CD4-positive, alpha-beta T cell treated with Interferon alpha-2 for 1 hour (primary cell): ENCODE data around the gene FOXG1.

Experiments
- DNase-seq, 2 donors: peaks; one replicate each; pipeline ENCODE4 v3.0.0-alpha.2; 2020 to 2022

The FOXG1 gene

DNA sequence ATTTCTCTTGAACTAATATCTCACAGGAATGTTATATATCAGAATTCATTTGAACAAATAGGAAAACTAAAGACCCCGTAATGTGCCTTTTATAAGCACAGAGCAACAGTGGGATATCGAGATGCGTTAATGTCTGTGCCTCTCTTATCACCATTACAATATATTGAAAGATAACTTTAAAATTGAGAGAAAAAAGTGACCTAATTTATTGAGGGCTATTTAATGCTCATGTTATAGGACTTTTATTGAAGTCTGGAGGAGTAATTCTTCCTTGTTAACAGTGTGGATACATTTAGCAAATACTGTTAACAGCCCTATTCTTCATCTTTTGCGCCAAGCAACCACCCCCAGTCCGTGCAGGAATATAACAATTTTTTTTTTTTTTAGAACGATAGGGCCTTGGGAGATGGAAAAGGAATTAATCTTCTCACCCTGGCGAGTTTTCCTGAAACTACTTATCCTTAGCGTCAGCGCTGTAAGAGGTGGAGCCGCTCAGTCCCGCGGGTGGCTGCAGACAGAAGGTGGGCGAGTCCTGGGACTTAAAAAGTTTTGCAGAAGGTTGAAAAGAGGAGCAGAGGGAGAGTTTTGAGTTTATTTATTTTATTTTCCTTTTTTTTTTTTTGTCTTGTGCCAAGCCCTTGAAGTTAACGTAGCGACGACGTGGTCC is 11.0 kb downstream of the FOXG1 start:
- DNase-seq: no peak

GRCh38 chr14:28778138-28779117 is 11.8 kb downstream of the FOXG1 start:
- DNase-seq: no peak

GRCh38 chr14:28779456-28779855 is 12.9 kb downstream of the FOXG1 start:
- DNase-seq: no peak

GRCh38 chr14:28780843-28781820 is 14.5 kb downstream of the FOXG1 start:
- DNase-seq: no peak

GRCh38 chr14:28782301-28782700 is 15.7 kb downstream of the FOXG1 start:
- no peak for DNase-seq

DNA sequence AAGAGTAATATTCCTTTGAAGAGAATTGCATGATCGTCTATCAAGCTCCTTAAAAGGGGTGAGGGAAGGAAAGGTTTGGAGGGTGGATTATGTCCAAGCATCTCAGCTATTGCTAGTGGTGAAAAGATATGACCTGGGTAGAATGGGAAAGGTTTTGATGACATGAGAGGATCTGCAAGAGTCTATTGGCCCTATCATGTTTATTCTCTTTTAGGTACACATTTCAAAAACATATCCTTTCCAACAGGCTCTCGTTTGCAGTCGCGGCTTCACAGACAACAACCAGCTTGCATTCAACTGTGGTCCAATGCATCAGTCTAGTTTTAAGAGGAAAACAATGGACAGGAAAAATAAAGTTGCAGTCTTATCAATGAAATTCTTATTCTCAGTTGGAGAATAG is 17.1 kb downstream of the FOXG1 start:
- DNase-seq: no peak

- DNase-seq: no peak
Measured at GRCh38 chr14:28784096-28785048, 17.8 kb downstream of the FOXG1 start.

GRCh38 chr14:28785096-28785952 is 18.7 kb downstream of the FOXG1 start:
- no peak for DNase-seq

DNA sequence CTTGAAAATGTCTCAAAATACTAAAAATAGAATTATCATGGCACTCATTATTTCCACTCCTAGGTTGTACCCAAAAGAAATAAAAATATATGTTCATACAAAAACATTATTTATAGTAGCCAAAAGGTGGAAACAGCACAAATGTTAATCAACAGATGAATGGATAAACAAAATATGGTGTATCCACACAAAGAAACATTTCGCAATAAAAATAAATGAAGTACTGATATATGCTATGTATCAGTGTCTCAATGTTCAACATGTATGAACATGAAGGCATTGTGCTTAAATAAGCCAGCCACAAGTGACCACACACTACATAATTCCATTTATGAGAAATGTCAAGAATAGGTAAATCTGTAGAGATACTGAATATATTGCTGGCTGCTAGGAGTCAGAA is 40.9 kb downstream of the FOXG1 start:
- DNase-seq: no peak

DNA sequence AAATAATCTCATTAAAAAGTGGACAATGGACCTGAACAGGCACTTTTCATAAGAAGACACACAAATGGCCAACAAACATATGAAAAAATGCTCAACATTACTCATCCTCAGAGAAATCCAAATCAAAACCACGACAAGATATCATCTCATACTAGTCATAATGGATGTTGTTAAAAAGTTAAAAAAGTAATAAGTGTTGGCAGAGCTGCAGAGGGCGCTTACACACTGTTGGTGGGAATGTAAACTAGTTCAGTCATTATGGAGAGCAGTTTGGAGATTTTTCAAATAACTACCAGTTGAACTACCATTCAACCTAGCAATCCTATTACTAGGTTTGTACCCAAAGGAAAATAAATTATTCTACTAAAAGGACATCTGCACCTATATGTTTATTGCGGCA is 47.2 kb downstream of the FOXG1 start:
- no peak for DNase-seq
